Small intestine (tissue), 7 donors: Measurements from ENCODE around the gene CAPN7. TPM values are rescaled to one million over a fixed set of nuclear protein-coding genes. Genes with fewer than 3 reads are reported as not detected.
"Not testable (repeated sequence)": the region's sequence is repeated elsewhere in the genome, so short reads cannot be mapped to it uniquely, and the experiment has no call there.

Experiments used
- DNase-seq, 2 donors: peaks; one replicate each; pipeline versions ENCODE4 v3.0.0 to v3.0.0-alpha.2; 2013
- FAIRE-seq: peaks from 2 replicates; lab custom pipeline; 2012; peaks lifted over from hg19 to GRCh38; lab: Jason Lieb, UNC
- H3K27ac ChIP-seq, 3 donors: one replicate each; pipeline ENCODE4 v1.5.1; 2013; ENCODE audit warnings: low read length in 2 of 3, mild to moderate bottlenecking in 2 of 3, control low read depth in 1 of 3, inconsistent platforms in 1 of 3, low read depth in 1 of 3, moderate library complexity in 1 of 3
- H3K27me3 ChIP-seq, 3 donors: one replicate each; pipeline ENCODE4 v1.6.1; 2013; ENCODE audit warnings: low read length in 3 of 3, inconsistent platforms in 1 of 3; ENCODE audit not compliant: control insufficient read depth in 3 of 3, insufficient read depth in 3 of 3
- H3K36me3 ChIP-seq, 3 donors: one replicate each; pipeline ENCODE4 v1.6.1; 2013; ENCODE audit warnings: low read length in 3 of 3, inconsistent platforms in 1 of 3, low read depth in 1 of 3, mild to moderate bottlenecking in 1 of 3, moderate library complexity in 1 of 3; ENCODE audit not compliant: control insufficient read depth in 3 of 3, insufficient read depth in 2 of 3
- H3K4me1 ChIP-seq, 3 donors: one replicate each; pipeline ENCODE4 v1.6.1; 2013; ENCODE audit warnings: low read length in 2 of 3, inconsistent platforms in 1 of 3, low read depth in 1 of 3, mild to moderate bottlenecking in 1 of 3, moderate library complexity in 1 of 3; ENCODE audit not compliant: control insufficient read depth in 3 of 3, insufficient read depth in 2 of 3
- H3K4me3 ChIP-seq, 3 donors: one replicate each; pipeline ENCODE4 v1.5.1; 2013; ENCODE audit warnings: low read length in 3 of 3, control low read depth in 1 of 3, inconsistent platforms in 1 of 3, low read depth in 1 of 3, mild to moderate bottlenecking in 1 of 3, moderate library complexity in 1 of 3
- H3K9me3 ChIP-seq, 2 donors: one replicate each; pipeline ENCODE4 v1.6.1; 2013; ENCODE audit warnings: low read depth in 1 of 2, low read length in 1 of 2; ENCODE audit not compliant: control insufficient read depth in 2 of 2, insufficient read depth in 1 of 2
- WGBS, 3 donors: extraction: QIAGEN DNeasy Blood & Tissue Kit; methylation state at CpG; one replicate each; pipeline ENCODE4 v1.1.7; 2013; 5-methylcytosine and 5-hydroxymethylcytosine counted together
- polyA plus RNA-seq, 4 donors: library from polyadenylated mRNA; stranded (reverse) in 3 of 4; unstranded in 1 of 4; fragments of 200-250 nt in 3 of 4; fragments of 120-200 nt in 1 of 4; gene quantifications; one replicate each; pipeline versions ENCODE4 v1.2.1 to v1.2.3, GENCODE V29; 2013
- donor health status: healthy with polysubstance abuse.
- donor health status: control.
- donor health status: control.
- donor health status: Bipolar disorder and iron deficiency.
- donor health status: healthy.

CAPN7 gene
- polyA plus RNA-seq, 4 donors: 12.3 to 49.3 (median 13.4) TPM

DNA sequence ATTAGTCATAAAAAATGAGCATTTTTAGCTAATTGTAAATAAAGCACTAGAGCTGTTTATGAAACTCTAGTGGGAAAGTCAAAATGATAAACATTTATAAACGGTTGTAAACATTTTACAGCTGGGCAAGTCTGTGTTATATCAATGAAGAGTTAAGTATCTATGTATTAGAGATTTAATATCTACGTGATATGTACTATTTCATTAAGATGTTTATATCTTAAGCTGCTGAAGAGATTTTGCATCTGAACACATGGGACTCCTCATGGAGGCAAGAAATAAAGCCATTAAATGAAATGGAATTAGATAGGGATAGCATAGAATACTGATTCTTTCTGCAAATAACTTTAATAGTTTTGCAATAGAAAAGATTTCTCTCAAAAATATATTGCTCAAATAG lies 23.0 kb upstream of the CAPN7 start:
- no peak for DNase-seq
- FAIRE-seq: no peak
- H3K36me3 ChIP-seq: no peaks in the 10 kb centered on the region
- WGBS, 3 donors: 56 to 68% (median 65%) methylated on average over 2 of the region's 2 CpGs
- no peak overlapping the region for H3K27ac ChIP-seq
- H3K4me1 ChIP-seq: no peaks in the 10 kb centered on the region
- peaks cover 0 to 7% (median 0%) of the 10 kb centered on the region in 3 donors for H3K27me3 ChIP-seq
- no peaks in the 10 kb centered on the region for H3K9me3 ChIP-seq
- no peak overlapping the region for H3K4me3 ChIP-seq

DNA sequence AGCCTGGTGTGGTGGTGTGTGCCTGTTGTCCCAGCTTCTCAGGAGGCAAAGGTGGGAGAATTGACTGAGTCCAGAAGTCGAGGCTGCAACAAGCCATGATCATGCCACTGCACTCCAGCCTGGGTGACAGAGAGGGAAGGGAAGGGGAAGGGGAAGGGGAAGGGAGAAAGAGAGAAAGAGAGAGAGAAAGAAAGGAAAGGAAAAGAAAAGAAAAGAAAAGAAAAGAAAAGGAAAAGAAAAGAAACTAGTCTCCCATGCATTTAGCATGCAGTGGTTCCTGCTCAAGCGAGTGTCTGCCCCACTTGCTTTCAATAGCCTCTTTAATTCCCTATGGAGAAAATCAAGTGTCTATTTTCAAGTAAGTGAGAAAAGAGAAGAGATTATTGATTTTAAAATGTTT lies 20.6 kb upstream of the CAPN7 start:
- Histone ChIP-seq H3K36me3 (no peaks in the 10 kb centered on the region), H3K27me3 (no peaks in the 10 kb centered on the region)
- no peak for FAIRE-seq

DNA sequence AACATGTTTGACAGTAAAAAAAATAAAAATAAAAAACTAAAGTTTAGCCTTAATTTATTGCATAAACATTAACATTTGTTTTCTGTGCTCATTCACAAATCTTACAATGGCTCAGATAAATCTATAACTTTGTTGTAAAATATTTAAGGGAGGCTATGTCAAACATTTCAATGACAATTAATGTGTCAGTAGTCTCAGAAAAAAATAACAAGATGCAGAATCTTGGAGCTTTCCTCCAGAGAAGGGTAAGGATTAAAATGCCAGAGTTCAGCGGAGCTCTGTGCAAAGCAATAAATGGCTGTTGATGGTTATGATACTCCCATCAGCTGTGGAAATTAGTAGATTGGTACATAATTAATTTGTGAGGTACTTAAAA lies 20.0 kb upstream of the CAPN7 start:
- WGBS, 3 donors: 65 to 79% (median 69%) methylated on average over 1 of the region's 1 CpG
- DNase-seq: no peak
- FAIRE-seq: no peak
- Histone ChIP-seq H3K27me3 (no peaks in the 10 kb centered on the region), H3K36me3 (no peaks in the 10 kb centered on the region), H3K4me1 (no peaks in the 10 kb centered on the region), H3K9me3 (no peaks in the 10 kb centered on the region), H3K4me3 (no peak overlapping the region), H3K27ac (no peak overlapping the region)

More for the DNA sequence above, 20.6 kb upstream of the CAPN7 start:
- no peaks in the 10 kb centered on the region for H3K4me1 ChIP-seq
- H3K4me3 ChIP-seq: no peak overlapping the region
- no peaks in the 10 kb centered on the region for H3K9me3 ChIP-seq
- no peak overlapping the region for H3K27ac ChIP-seq
- WGBS, 3 donors: 86 to 90% (median 86%) methylated on average over 2 of the region's 2 CpGs
- no peak for DNase-seq

DNA sequence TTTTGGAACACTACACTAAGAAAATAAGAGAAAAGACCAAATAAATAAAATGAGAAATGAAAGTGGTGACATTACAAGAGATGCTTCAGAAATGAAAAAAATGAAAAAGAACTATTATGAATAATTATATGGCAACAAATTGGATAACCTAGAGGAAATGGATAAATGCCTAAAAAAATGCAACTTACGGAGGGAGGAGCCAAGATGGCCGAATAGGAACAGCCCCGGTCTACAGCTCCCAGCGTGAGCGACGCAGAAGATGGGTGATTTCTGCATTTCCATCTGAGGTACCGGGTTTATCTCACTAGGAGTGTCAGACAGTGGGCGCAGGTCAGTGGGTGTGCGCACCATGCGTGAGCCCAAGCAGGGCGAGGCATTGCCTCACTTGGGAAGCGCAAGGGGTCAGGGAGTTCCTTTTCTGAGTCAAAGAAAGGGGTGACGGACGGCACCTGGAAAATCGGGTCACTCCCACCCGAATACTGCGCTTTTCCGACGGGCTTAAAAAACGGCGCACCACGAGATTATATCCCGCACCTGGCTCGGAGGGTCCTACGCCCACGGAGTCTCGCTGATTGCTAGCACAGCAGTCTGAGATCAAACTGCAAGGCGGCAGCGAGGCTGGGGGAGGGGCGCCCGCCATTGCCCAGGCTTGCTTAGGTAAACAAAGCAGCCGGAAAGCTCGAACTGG lies 19.4 kb upstream of the CAPN7 start:
- not testable (repeated sequence) for DNase-seq, H3K36me3 ChIP-seq, H3K27me3 ChIP-seq, H3K4me3 ChIP-seq, H3K4me1 ChIP-seq, H3K9me3 ChIP-seq, FAIRE-seq, H3K27ac ChIP-seq
- 76 to 89% (median 80%) methylated on average over 11 to 18 of the region's 33 CpGs for WGBS, 3 donors

DNA sequence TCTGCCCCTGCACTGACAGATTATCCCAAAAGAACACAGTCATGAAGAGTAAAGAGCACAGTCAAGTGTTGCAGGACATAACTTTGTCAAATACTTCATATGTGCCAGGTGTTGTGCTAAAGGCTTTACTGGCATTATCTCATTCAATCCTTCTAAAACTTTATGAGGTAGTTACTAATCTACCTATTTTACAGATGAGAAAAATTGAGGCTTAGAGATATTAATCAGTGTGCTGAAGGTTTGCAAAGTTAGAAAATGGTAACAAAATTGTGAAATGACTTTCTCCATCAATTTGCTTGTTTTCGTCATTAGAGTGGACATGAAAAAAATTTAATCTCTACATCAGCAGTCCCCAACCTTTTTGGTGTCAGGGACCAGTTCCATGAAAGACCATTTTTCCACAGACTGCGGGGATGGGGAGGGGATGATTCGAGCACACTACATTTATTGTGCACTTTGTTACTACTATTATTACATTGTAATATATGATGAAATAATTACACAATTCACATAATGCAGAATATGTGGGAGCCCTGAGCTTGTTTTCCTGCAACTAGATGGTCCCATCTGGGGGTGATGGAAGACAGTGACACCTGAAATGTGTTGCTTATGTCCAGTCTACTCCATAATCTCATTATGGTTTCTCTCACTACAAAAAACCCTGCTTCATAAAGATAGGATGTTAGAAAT lies 8.6 kb upstream of the CAPN7 start:
- H3K36me3 ChIP-seq: no peaks in the 10 kb centered on the region
- no peak overlapping the region for H3K27ac ChIP-seq
- H3K4me3 ChIP-seq: no peak overlapping the region
- DNase-seq (no peak), FAIRE-seq (no peak)
- no peaks in the 10 kb centered on the region for H3K27me3 ChIP-seq
- 93 to 95% (median 94%) methylated on average over 3 of the region's 3 CpGs for WGBS, 3 donors
- H3K4me1 ChIP-seq: no peaks in the 10 kb centered on the region
- H3K9me3 ChIP-seq: no peaks in the 10 kb centered on the region

DNA sequence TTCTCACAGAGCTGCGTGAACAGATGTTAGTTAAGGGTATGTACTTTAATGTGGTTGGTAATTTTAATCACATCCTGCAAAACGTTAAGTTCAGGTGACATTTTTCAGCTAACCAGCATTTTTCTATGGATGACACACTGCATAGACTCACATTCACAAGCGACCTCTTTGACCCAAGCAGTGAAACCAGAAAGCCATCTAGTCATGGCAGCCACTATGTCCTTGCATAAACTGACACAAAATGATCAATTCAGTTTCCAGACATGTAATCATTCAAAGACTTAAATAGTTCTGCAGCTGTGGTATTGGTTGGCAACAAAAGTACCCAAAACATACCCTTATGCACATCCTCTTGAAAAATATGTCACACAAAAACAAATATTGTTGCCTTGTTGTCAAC lies 7.4 kb upstream of the CAPN7 start:
- DNase-seq: no peak
- H3K36me3 ChIP-seq: no peaks in the 10 kb centered on the region
- no peaks in the 10 kb centered on the region for H3K4me1 ChIP-seq
- no peak overlapping the region for H3K27ac ChIP-seq
- H3K9me3 ChIP-seq: no peaks in the 10 kb centered on the region
- H3K4me3 ChIP-seq: no peak overlapping the region
- H3K27me3 ChIP-seq: no peaks in the 10 kb centered on the region
- FAIRE-seq: no peak
- 67 to 73% (median 71%) methylated on average over 3 of the region's 3 CpGs for WGBS, 3 donors

DNA sequence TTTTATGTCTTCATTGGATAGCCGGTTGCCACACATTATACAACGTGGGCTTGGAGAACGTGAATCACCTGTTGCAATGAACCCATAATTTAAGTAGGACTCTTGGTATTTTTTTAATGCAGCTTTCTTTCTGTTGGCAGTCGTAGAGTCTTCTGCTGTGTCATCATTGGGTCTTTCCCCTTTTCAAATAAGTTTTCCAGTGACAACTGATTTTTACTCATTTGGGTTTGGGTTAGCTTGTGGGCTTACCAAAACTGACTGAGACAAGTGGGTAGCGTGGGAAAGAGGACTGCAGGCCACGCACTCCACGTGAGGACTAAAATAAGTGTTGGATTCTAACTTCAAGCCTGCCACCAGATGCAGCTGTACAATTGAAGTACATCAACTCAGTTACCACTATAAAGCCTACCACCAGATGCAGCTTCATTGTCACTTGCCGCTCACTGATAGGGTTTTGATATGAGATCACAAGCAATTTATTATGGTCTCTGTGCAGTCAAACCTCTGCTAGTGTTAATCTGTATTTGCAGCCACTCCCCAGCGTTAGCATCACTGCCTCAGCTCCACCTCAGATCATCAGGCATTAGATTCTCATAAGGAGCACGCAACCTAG lies 6.4 kb upstream of the CAPN7 start:
- no peak for DNase-seq
- Histone ChIP-seq H3K27ac (no peak overlapping the region), H3K9me3 (no peaks in the 10 kb centered on the region), H3K4me3 (no peak overlapping the region), H3K36me3 (no peaks in the 10 kb centered on the region), H3K4me1 (no peaks in the 10 kb centered on the region), H3K27me3 (no peaks in the 10 kb centered on the region)
- 79 to 85% (median 82%) methylated on average over 10 of the region's 10 CpGs for WGBS, 3 donors
- FAIRE-seq: no peak

DNA sequence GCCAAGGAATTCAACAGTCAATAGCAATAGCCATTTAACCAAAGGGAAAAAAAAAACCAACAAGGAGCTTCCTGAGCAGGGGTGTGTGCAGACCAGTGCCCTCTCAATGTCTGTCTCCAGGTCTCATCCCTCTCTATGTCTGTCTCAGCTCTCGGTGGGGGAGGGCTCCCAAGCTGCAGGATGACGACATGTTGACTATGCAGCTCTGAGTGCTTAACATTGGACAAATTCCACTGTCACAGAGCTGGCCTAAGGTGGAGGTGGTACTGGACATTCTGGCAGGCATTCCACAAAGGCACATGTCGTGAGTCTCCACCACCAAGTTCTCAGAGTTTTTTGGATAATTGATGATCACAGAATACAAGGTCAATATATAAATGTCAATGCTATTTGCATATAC lies 2.0 kb upstream of the CAPN7 start:
- 84 to 90% (median 88%) methylated on average over 3 of the region's 3 CpGs for WGBS, 3 donors
- FAIRE-seq: no peak
- no peaks in the 10 kb centered on the region for H3K9me3 ChIP-seq
- no peaks in the 10 kb centered on the region for H3K27me3 ChIP-seq
- no peak overlapping the region for H3K4me3 ChIP-seq
- peaks cover 0 to 6% (median 6%) of the 10 kb centered on the region in 3 donors for H3K4me1 ChIP-seq
- peaks cover 0 to 6% (median 0%) of the 10 kb centered on the region in 3 donors for H3K36me3 ChIP-seq
- H3K27ac ChIP-seq: no peak overlapping the region
- DNase-seq: no peak
